K562 (cell line): ENCODE data around the gene HS3ST3B1. TPM values are rescaled to one million over a fixed set of nuclear protein-coding genes. Genes with fewer than 3 reads are reported as not detected.

Source experiments
- ATAC-seq: fragments of 200-7000 bp; cut with Tn5 transposase; 3 replicates; pipeline ENCODE4 v1.9.1; 2020; ENCODE audit warnings: moderate library complexity
- BruUV-seq: library from RNA; stranded (reverse); fragments of 400-500 nt; replicated peaks from 2 replicates; lab custom pipeline; 2021; lab: Mats Ljungman, UMichigan
- CTCF ChIA-PET: fragments of 300-600 bp; formaldehyde crosslinking; extraction: SDS; loops from one replicate; lab custom pipeline; 2021; ENCODE audit warnings: low intra/inter-chr PET ratio; lab: Yijun Ruan, JAX
- POLR2A ChIA-PET: fragments of 300-600, 350-650 bp; sonication (Branson Sonifier 250); formaldehyde crosslinking; extraction: SDS; loops from one replicate; lab custom pipeline; 2021; ENCODE audit warnings: antibody characterized with exemption, inconsistent platforms; lab: Yijun Ruan, JAX
- DNase-seq, 4 experiments: peaks; one replicate each; pipeline versions ENCODE4 v3.0.0 to v3.0.0-alpha.2; 2011 to 2018; ENCODE audit warnings: low spot score in 3 of 4, mixed read lengths in 3 of 4; ENCODE audit errors: extremely low read depth in 1 of 4
- FAIRE-seq: peaks from 2 replicates; lab custom pipeline; 2011; peaks lifted over from hg19 to GRCh38; lab: Jason Lieb, UNC
- H2AFZ ChIP-seq: 2 replicates; pipeline ENCODE4 v1.6.0; 2011; ENCODE audit warnings: low read depth, low read length, control low read depth, inconsistent platforms
- H3K27ac ChIP-seq: fragments of 200-600 bp; 3 replicates; pipeline ENCODE4 v1.8.0; 2011; ENCODE audit warnings: low read depth, mild to moderate bottlenecking, control low read depth, inconsistent platforms, low read length, moderate library complexity, mixed read lengths; ENCODE audit errors: extremely low read depth
- H3K27me3 ChIP-seq, 2 experiments: fragments of 300-600 bp in 1 of 2; 2 replicates in 1 of 2; 3 replicates in 1 of 2; pipeline versions ENCODE4 v1.6.0 to v1.8.0; 2011; ENCODE audit warnings: inconsistent platforms in 2 of 2, low read length in 2 of 2, mild to moderate bottlenecking in 1 of 2, mixed read lengths in 1 of 2, moderate library complexity in 1 of 2; ENCODE audit not compliant: control insufficient read depth in 2 of 2, insufficient read depth in 2 of 2
- H3K36me3 ChIP-seq: fragments of 300-600 bp; 3 replicates; pipeline ENCODE4 v1.8.0; 2011; ENCODE audit warnings: mild to moderate bottlenecking, low read length, inconsistent platforms; ENCODE audit not compliant: control insufficient read depth, insufficient read depth
- H3K4me1 ChIP-seq, 2 experiments: fragments of 200-600 bp in 1 of 2; replicated peaks in 1 of 2; 2 replicates in 1 of 2; 3 replicates in 1 of 2; pipeline versions ENCODE4 v1.5.1 to v1.8.0; 2011; ENCODE audit warnings: inconsistent platforms in 2 of 2, low read length in 2 of 2, mild to moderate bottlenecking in 1 of 2, mixed read lengths in 1 of 2, moderate library complexity in 1 of 2; ENCODE audit not compliant: control insufficient read depth in 2 of 2, insufficient read depth in 2 of 2
- H3K4me2 ChIP-seq: 2 replicates; pipeline ENCODE4 v1.6.1; 2011; ENCODE audit warnings: low read length, control low read depth, inconsistent platforms, mixed read lengths; ENCODE audit not compliant: insufficient read depth
- H3K4me3 ChIP-seq: fragments of 200-600 bp; sonication (generic), shearing (Covaris generic); 2 replicates; pipeline ENCODE4 v1.5.1; 2016; ENCODE audit warnings: control low read depth, inconsistent platforms
- H3K79me2 ChIP-seq: fragments of 200-600 bp; 3 replicates; pipeline ENCODE4 v1.8.0; 2011; ENCODE audit warnings: low read length, inconsistent platforms; ENCODE audit not compliant: control insufficient read depth, insufficient read depth
- H3K9ac ChIP-seq, 2 experiments: 2 replicates each; pipeline versions ENCODE4 v1.6.0 to v1.6.1; 2011; ENCODE audit warnings: low read depth in 2 of 2, low read length in 2 of 2, control low read depth in 1 of 2, inconsistent platforms in 1 of 2, mild to moderate bottlenecking in 1 of 2, mixed read lengths in 1 of 2; ENCODE audit not compliant: insufficient read depth in 1 of 2
- H3K9me1 ChIP-seq: one replicate; pipeline ENCODE4 v1.6.0; 2011; ENCODE audit warnings: inconsistent platforms, mild to moderate bottlenecking, low read length, moderate library complexity; ENCODE audit not compliant: control insufficient read depth, insufficient read depth
- H3K9me3 ChIP-seq: replicated peaks from 2 replicates; pipeline ENCODE4 v1.5.1; 2011; ENCODE audit warnings: low read depth, low read length, inconsistent platforms; ENCODE audit not compliant: control insufficient read depth, insufficient read depth
- H4K20me1 ChIP-seq: replicated peaks from 2 replicates; pipeline ENCODE4 v1.6.1; 2011; ENCODE audit warnings: low read length, inconsistent platforms, mixed read lengths; ENCODE audit not compliant: control insufficient read depth, insufficient read depth
- CBFA2T2 ChIP-seq: fragments of 450-650 bp; conservative IDR thresholded peaks from 2 replicates; pipeline ENCODE4 v1.6.1; 2017; ENCODE audit warnings: mild to moderate bottlenecking
- WGBS: fragments of 100-300 bp; shearing (Covaris generic); methylation state at CpG from one replicate; pipeline ENCODE4 v1.1.6; 2016; ENCODE audit warnings: low coverage, mixed read lengths; ENCODE audit not compliant: insufficient coverage; ENCODE audit errors: missing lambda C conversion rate; 5-methylcytosine and 5-hydroxymethylcytosine counted together
- in situ Hi-C: fragments of 300-500 bp; cut with MboI; formaldehyde crosslinking; loops from 4 replicates; pipeline ENCODE4 v1.15.0; 2018; ENCODE audit warnings: inconsistent platforms, mixed read lengths
- intact Hi-C: fragments of 100-400 bp; cut with micrococcal nuclease; formaldehyde crosslinking; loops from 2 replicates; pipeline ENCODE4 v1.14.2; 2022
- polyA plus RNA-seq, 8 experiments: library from polyadenylated mRNA; depleted of rRNA in 4 of 8; stranded (reverse) in 5 of 8; unstranded in 3 of 8; fragments of >200 nt; fragmentation: Nextera tagmentation in 2 of 8; fragmentation: Illumina TruSeq in 1 of 8; extraction: Ambion mirVana in 2 of 8; extraction: Trizol in 1 of 8; gene quantifications; 2 replicates each; pipeline versions ENCODE4 v1.2.1 to v1.2.3, GENCODE V29; 2011 to 2014; ENCODE audit warnings: inconsistent platforms in 1 of 8, missing spikeins in 1 of 8
- total RNA-seq, 7 experiments: library from RNA; depleted of rRNA in 6 of 7; stranded (reverse); fragments of >200 nt in 6 of 7; fragmentation: Illumina TruSeq in 2 of 7; extraction: Trizol in 2 of 7; gene quantifications; 2 replicates each; pipeline versions ENCODE4 v1.2.1 to v1.2.3, GENCODE V29; 2011 to 2021; ENCODE audit warnings: low replicate concordance in 1 of 7
- TF ChIP-seq, protein P1 (sequence below), 2 experiments: fragments of 450-650 bp; IDR thresholded peaks; 2 replicates each; pipeline ENCODE4 v1.6.1; 2018; ENCODE audit warnings: mild to moderate bottlenecking in 2 of 2, low read depth in 1 of 2; ENCODE audit not compliant: partially characterized antibody in 2 of 2

Gene HS3ST3B1
- total and polyA plus RNA-seq, 9 of the 15 experiments (the other 6 are each of a cell fraction or from before 2014, with no cell fraction given) = 1.9 to 12.9 (median 3.7) TPM

DNA sequence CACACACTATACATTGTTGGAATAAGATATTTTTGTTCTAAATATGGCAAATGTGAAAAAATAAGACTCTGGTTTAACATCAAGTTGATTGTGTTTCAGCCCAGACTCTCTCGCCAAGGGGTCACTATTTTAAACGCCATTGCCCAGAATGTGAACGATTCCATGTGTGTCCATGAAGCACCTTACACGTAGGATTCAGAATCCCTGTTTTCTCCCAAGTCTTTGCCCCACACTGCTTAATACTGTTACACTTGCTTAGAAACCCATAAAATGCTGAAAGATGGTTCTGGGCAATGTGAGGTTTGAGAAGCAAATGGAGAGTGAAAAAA is 7.7 kb downstream of the HS3ST3B1 start:
- Histone ChIP-seq H3K9me3 (no peaks in the 10 kb centered on the region), H3K9ac (peak overlapping the region; percentile 80 to 91), H4K20me1 (0 out of 2 replicates have a peak, but pooled peaks cover 4% of the 10 kb centered on the region), H3K79me2 (peaks cover 66% of the 10 kb centered on the region), H3K4me1 (peaks cover 23 to 31% of the 10 kb centered on the region in 2 experiments; a peak in 4 of 5 replicates), H3K27ac (peak overlapping the region; percentile 84), H3K4me2 (peak overlapping the region; percentile 74), H3K4me3 (peak overlapping the region; percentile 52), H3K27me3 (no peaks in the 10 kb centered on the region), H3K36me3 (peaks cover 21% of the 10 kb centered on the region; the same call in 1 of the 3 replicates), H2AFZ (peak overlapping the region; percentile 73), H3K9me1 (no peaks in the 10 kb centered on the region)
- TF ChIP-seq CBFA2T2 = no peak
- TF ChIP-seq, protein P1, sequence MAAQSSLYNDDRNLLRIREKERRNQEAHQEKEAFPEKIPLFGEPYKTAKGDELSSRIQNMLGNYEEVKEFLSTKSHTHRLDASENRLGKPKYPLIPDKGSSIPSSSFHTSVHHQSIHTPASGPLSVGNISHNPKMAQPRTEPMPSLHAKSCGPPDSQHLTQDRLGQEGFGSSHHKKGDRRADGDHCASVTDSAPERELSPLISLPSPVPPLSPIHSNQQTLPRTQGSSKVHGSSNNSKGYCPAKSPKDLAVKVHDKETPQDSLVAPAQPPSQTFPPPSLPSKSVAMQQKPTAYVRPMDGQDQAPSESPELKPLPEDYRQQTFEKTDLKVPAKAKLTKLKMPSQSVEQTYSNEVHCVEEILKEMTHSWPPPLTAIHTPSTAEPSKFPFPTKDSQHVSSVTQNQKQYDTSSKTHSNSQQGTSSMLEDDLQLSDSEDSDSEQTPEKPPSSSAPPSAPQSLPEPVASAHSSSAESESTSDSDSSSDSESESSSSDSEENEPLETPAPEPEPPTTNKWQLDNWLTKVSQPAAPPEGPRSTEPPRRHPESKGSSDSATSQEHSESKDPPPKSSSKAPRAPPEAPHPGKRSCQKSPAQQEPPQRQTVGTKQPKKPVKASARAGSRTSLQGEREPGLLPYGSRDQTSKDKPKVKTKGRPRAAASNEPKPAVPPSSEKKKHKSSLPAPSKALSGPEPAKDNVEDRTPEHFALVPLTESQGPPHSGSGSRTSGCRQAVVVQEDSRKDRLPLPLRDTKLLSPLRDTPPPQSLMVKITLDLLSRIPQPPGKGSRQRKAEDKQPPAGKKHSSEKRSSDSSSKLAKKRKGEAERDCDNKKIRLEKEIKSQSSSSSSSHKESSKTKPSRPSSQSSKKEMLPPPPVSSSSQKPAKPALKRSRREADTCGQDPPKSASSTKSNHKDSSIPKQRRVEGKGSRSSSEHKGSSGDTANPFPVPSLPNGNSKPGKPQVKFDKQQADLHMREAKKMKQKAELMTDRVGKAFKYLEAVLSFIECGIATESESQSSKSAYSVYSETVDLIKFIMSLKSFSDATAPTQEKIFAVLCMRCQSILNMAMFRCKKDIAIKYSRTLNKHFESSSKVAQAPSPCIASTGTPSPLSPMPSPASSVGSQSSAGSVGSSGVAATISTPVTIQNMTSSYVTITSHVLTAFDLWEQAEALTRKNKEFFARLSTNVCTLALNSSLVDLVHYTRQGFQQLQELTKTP (IDR thresholded peaks at IDR 0.05; ENCODE audit: low read depth in 1 of 2, partially characterized antibody in 2 of 2) = peak in 1 of 2 experiments; percentile 19
- FAIRE-seq = peak; percentile 6
- intact Hi-C loops (loop anchor here (5.0 kb wide), 1 partner anchor 711 kb away; no protein-coding TSS in a partner anchor), in situ Hi-C loops (no loop called here)
- TSS peak; percentile 88 for BruUV-seq
- ChIA-PET CTCF (no interaction called here), POLR2A (no interaction called here)
- ATAC-seq = peak; percentile 8
- 0% methylated on average over 4 of the region's 4 CpGs for WGBS
- no peak for DNase-seq
